DOHH2 (cell line): Measurements from ENCODE around the gene FFAR3.

Experiments
- CTCF ChIP-seq: fragments of 200-600 bp; sonication (generic); IDR thresholded peaks from one replicate; pipeline ENCODE4 v1.5.1; 2014; ENCODE audit warnings: antibody characterized with exemption, mild to moderate bottlenecking, low read depth, low read length; ENCODE audit not compliant: poor library complexity, severe bottlenecking
- EZH2phosphoT487 ChIP-seq: fragments of 200-600 bp; sonication (generic); IDR thresholded peaks from 2 replicates; pipeline ENCODE4 v1.6.1; 2017; ENCODE audit warnings: borderline replicate concordance, mild to moderate bottlenecking, antibody characterized with exemption, low read length, moderate library complexity, mixed read lengths

- TF ChIP-seq CTCF (no peak), EZH2phosphoT487 (no peak)
Measured at GRCh38 chr19:35352177-35352447, 6.1 kb upstream of the FFAR3 start.
